NCI-H446 (cell line): Measurements from ENCODE around the gene DOCK4.
A peak's percentile ranks its signal among the peaks of the same experiment; 100 is the strongest.

Experiments used
- DNase-seq, 2 experiments: peaks; one replicate each; lab custom pipeline; 2025; lab: John Stamatoyannopoulos, UW

The DOCK4 gene

DNA sequence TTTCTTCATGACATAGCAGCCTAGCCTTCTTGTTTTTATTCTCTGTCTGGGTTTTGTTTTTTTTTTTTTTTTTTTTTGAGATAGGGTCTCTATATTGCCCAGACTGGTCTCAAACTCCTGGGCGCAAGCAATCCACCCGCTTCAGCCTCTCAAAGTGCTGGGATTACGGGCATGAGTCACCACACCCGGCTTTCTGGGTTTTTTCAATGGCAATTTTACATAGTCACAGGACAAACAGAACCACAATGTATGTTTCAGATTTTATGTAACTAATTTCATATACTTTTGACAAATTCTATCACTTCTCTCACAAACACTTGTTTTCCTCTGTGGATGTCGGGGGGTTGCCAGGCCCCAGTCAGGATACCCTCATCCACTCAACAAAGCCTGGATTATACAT lies 16.5 kb downstream of the DOCK4 start:
- DNase-seq, result no peak

DNA sequence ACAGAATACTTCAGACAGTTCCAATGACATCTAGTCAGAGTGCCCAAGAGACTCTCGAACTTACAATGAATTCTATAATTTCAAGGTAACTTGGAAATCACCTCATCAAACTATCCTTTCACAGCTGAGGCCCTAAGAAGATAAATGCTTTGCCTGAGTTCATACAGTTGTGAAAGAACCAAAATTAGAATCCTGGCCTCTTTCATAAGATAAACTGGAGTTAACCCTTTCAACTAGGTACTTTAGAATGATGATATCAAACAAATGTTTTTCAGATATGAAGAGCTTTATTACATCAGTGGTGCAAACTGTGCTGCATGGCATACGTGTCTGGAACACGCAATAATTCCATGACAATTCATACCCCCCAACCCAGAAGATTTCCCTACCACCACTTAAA lies 17.9 kb downstream of the DOCK4 start:
- no peak for DNase-seq

DNA sequence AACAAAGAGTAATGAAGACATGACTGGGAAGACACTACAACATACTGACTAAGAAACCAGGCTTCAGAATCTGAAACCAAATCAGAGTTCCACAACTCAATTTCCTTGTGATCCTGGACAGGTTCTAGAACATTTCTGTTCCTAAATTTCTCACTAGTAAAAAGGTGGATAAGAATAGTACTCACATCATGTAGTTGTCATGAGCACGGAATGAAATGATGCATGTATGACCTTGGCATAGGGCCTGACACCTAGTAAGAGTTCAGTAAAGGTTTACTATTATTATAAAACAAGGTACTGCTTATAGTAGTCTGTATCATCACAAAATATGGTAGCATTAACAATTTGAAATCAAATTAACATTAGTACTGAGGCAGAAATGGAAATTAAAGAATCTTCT lies 19.9 kb downstream of the DOCK4 start:
- no peak for DNase-seq

DNA sequence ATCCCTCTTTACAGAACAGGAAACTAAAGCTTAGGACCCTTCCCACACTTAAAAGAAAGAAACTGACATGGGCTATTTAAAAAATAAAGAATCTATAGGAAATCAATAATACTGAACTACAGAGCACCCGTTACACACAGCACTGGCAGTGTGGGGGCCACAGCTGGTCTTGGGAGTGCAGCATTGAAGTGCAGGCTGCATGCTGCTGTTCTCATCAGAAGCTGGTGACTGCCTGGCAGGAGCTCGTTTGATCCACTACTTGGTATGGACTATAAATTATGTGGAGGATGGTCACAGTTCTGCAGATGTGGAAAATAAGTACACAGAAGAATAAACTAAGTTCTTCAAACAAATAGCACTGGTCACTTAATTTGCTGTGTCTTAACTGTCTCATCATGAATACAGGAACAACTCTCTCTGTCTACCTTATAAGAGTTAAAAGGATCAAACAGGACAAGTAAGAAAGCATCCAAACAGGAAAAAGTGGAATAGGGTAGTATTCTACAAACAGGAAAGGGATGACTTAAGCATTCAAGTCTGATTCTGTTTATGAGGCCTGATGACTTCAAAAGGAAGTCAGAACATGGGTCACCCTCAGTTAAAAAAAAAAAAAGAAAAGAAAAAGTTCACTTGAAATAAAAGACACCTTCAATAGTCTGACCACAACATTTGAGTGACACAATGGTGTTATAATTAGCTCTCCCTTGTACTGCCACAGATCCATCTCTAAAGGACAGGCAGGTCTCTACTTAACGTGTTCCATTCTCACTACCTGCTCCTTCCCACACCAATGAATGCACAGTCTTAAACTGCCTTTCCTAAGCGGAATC lies 21.0 kb downstream of the DOCK4 start:
- no peak for DNase-seq

DNA sequence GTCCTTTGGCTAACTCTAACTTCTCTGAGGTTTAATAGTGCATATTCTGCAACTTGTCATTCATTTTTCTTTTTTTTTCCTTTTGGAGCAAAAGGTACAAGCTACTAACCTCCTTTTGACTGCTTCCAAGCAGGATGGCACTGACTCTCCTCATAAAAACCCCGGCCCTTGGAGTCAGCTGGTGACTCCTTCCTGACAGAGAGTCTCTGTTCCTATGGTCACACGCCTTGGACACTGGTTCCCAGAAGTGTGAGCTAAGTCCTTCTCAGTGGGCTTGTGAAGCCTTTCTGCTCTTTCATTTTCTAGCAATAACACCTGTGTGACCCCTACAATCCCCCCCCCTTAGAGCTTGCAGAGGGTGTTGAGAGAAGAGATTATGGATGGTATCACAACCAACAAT lies 21.7 kb downstream of the DOCK4 start:
- DNase-seq, result no peak

DNA sequence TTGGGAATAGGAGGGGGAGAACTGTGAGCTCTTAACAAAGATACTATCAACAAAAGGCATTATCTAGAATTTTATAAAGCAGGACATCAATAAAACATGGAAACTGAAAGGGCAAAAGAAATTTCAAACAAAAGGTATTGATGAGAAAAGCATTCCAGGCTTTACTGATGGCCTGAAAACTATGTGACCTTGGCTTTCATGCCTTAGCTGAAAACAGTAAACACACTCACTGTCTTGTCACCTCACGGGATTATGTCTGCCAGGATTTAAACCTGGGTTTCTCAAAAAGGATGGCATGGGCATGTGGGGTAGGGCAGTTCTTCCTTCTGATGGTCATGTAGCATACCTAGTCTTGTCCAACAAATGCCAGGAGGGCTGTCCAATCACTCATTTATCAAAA lies 22.9 kb downstream of the DOCK4 start:
- no peak for DNase-seq

DNA sequence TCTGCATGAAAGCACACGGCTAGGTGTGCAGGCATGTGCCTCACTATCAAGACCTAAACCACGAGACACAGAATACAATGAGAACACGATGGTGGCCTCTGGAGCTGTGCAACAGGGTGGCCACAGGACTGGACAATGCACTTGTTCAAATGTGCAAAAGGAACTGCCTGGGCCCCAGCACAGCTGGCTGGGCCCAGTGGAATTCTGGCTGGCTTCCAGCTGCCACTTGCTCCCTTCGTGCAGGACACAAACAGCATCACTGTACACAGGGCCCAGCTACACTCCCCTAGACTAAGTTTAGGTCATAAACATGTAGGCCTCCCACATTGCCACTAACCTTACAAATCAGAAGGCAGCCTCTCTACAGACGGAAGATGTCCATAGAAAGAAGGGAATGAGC lies 23.4 kb downstream of the DOCK4 start:
- DNase-seq, result no peak

DNA sequence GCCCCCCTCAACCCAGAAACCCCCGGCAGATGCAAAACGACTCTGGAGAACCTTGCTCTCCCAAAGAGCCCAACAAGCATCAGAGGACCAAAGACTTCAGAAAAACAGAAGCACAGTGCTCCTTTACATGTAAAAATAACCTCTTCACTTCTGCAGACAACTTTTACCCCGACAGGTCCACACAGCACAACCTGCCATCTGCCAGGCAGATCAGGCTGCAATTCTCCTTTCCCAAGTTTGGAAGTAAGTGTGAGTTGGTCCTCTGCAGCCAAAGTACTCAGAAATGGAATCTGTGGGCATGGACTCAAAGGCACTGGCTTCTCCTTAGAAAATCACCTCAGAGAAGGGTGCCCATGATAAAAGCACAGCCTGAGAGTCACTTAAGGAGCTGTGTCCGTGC lies 26.0 kb downstream of the DOCK4 start:
- peak in 1 of 2 experiments; percentile 22 for DNase-seq

DNA sequence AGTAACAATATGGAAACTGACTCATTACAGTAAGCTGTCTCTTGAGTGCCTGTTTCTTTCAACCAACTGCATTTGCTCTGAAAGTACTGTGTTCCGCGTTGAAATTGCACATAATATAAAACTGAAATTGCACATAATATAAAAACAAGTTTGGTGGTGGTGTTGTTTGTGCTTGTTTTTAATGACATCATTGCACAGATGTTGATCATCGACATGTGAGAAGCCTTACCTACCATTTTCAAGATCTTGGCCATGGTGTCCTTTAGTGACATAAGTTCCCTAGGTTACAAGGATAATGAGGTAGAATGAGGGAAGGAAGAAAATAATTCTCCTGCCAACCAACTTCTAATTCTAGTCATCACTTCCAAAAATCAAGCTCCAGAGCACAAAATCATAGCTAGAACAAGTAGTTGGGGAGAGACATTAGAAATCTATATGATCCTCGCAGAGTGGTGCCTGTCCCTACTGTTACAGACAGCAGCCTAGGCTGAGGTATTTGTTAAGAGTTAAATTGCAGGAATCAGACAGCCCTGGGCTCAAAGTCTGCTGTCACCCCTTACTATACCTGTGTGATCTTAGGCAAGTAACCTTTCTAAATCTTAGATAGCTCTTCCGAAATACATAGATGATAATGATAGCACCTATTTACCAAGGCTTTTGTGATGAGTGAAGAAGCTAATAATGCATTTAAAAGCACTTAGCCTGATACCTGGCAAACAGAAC lies 29.3 kb downstream of the DOCK4 start:
- no peak for DNase-seq

DNA sequence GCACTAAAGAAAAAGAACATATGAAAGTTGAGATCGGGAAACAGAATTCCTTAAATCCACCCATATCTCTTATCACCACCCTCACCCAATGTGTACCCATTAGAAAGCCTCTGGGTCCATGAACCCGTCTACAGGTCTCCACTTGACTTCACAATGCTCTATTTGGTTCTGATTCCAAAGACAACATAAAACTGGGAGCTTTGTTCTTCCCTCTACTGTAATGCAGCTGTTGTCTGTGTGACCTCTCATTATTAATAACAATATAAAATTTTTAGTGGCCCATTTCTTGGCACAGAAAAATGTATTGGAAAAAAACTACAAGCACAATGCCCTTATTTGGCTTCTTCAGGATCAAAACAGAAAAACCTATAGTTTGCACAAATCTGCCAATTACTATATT lies 30.0 kb downstream of the DOCK4 start:
- DNase-seq, result no peak

DNA sequence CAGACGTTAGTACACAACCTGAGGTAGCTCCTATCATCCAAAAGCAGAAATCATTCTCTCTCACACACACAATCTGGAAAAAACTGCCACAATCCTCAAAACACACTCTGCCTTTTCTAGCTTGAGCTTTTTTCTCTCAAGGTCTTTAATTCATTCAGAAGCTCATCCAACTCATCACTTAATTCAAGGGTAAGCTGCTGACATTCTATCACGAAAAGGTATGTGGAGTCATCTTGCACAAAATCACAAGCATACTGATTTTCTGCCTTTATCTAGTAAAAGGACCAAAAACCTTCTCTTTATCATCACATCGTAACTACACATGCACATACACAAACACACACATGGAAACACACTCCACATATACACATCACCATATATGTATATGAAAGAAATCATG lies 32.0 kb downstream of the DOCK4 start:
- DNase-seq, result no peak

DNA sequence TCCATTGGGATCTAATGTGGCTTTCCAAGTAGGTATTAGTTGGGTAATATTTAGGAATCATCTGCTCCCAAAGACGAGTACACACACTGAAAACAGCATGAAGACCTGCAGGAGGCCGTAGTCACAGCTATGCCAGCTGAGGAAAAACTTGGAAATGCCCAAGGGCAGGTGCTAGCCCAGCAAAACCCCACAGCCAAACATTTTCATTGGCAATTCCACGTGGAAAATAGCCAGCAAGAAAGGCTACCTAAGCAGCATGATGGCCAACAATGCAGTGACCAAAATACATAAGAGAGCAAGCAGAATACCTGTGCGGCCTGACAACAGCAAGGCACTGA lies 32.7 kb downstream of the DOCK4 start:
- peak in 1 of 2 experiments; percentile 34 for DNase-seq

DNA sequence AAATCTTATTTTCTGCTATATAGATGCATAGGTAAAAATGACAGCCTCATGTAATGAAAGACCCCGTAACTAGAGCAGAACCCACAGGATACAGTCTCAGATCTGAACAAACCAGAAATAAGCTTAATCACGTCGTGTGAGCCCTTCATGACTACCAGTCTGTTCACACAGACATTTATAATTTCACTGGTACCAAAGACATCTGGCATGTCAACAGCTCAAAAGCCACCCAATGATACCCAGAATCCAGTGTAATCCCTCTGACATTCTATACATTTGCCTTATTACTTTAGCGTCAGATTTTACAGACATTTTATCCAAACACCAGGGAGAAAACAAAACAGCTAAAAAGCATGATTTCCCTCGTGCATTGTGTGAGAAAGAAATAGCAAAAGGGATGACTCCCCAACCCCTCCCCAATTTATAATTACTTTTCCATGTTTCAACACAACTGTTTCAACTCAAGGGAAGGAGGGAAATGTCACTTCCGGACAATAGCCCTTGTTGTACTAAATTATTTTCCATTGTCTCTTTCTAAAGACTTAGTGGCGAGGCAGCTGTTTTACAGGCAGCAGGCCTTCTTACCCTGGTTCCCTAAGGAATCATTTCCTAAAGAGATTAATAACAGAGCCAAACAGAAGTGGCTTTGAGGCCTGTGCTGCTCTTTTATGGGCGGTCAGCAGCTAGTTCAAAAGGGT lies 33.2 kb downstream of the DOCK4 start:
- DNase-seq, result no peak

DNA sequence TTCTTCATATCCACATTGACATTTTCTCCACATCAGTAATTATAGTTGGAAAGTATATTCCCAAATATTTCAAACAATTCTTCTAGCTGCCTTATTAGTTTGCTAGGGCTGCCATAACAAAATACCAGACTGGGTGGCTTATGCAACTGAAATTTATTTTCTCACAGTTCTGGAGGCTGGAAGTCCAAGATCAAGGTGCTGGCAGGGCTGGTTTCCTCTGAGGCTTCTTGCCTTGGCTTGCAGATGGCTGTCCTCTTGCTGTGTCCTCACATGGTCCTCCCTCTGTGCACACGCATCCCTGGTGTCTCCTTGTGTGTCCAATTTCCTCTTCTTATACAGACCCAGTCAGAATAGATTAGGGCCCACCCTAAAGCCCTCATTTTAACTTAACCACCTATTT lies 34.5 kb downstream of the DOCK4 start:
- DNase-seq, result no peak

DNA sequence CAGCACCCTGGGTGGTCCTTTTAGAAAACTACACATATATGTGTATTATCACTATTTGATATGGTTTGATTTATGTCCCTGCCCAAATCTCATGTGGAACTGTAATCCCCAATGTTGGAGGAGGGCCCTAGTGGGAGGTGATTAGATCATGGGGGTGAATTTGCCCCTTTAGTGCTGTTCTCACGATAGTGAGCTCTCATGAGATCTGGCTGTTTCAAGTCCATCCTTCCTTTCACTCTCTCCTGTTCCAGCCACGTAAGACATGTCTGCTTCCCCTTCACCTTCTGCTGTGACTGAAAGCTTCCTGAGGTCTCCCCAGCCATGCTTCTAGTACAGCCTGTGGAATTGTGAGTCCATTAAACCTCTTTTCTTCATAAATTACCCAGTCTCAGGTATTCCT lies 37.3 kb downstream of the DOCK4 start:
- no peak for DNase-seq

DNA sequence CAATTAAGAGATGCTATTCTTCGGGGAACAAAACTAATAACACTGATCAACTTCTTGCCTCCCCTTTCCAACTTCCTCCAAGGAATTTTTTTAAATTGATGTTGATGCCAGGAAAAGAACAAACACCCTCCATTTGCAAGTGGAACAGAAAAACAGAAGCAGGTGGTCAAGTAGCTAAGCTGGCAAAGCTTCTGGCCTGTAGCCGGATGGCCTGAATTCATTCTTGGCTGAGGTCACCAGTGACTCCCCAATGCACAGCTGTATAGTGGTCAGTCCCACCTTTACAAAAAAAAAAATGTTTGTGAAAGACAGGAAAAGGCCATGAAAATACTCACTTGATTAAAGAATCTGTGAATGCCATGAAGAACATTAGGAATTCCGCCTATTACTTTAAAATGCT lies 39.1 kb downstream of the DOCK4 start:
- DNase-seq, result peak; percentile 61 to 84

DNA sequence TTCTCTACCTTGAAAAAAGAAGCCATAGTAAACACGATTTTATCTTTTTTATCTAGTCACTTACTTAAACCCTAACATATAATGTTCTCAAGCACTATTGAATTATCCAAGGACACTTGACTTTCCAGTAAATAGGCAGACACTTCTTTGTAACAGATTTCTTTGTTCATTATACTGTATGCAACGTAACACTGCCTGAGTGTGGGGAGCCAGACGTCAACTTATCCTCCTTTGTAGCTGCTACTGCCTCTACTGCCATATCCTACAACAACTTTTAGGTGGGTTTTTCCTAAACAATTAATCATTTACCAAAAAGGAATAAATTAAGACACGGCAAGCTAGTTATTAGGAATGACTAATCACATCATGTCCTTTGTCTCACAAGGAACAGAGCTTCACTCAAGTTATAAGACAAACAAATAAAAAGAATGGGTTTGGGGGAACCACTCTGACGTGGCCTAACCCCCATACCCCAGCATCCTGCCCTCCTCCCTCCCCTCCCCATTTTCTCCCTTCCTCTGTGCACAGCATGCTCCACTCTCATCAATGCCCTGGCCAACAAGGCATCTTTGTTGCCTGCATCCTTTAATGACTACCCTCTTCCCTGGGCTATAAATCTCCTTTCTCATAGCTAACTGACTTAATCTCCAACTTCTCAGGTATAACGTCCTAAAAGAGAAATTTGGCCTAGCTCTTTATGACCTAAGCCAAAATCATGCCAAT lies 43.3 kb downstream of the DOCK4 start:
- no peak for DNase-seq

DNA sequence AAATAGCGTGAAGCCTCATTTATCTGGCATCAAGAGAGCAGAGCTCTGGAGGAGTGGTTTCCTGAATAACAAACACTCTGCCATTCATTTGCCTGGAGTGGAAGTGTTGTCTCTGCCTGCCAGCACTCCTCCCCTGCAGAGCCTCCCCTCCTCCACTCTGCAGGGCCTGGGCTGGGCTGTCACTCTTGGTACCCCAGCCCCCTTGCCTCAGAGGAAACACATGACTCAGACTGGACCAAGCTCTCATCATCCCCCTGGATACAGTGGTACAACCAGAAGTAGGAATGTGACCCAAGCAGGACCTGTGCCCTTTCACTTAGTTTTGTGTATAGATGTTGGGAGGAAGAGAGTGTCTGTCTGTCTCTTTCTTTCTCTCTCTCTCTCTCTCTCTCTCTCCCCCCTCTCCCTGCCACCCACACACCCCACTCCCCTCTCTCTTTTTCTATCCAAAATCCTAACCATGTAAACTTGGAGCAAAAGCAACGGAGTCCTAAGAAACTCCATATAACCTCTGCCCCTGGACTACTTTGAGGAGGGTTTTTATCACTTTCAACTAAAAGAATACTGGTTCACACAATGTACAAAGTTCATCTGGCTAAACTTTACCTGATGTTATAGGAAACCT lies 43.9 kb downstream of the DOCK4 start:
- DNase-seq, result peak; percentile 43 to 60

DNA sequence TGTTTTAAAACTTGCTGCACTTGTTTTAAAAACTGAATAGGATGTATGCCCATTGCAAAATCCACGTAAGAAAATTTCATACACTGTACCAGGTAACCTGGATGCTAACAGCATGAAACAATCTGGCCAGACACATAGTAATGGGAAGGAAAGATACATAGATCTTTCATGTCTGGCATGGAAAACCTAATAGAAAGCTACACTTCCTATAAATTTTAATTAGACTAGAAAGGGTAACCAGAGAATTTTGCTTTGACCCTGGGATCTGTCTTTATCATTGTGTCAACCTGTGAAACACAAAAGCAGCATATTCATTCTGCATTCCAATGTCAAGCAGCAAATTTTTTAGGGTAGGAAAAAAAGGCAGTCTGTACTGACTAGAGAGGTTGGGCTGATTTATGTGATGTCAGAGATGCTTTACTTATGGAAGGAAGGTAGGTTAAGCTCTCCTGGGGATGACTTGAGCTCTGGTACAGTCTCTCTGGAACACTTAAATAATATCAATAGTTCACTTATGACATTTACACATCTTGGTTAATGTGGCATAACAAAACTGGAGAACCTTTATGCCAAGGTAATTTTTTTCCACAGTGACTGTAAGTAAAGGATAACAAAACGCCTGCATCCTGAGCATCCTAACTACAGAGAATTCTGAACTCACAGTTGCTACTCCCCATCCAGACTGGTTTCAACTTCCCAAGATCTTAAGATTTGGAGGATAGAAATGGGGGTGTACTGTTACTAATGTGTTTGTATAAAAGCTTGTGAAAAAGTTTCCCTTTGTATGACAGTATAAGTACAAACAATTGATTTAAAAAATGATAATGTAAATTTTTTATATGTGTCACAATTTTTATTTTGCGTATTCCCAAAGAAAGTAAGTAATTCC lies 44.7 kb downstream of the DOCK4 start:
- no peak for DNase-seq

DNA sequence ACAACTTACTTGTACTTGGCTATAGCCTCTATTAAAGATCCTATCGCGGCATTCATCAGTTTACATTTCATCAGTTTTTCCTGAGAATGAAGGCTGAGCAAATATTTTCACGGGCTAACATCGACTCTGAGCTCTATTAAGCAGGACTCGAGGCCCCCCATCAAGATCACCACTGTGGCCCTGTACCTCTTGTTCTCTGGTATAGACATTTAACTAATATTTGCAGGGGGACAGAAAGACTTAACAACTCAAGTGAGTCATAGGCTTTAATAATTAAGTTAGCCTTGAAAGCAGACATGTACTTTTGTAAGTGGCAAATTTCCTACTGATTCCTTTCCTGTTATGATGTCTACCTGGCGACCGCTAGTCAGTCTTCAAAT lies 45.4 kb downstream of the DOCK4 start:
- no peak for DNase-seq
